OCI-LY7 (cell line): ENCODE measurements around the gene PEX5L.

Experiments
- CTCF ChIP-seq: fragments of 200-600 bp; sonication (generic); conservative IDR thresholded peaks from 2 replicates; pipeline ENCODE4 v1.5.1; 2014; ENCODE audit warnings: mild to moderate bottlenecking, antibody characterized with exemption, low read length, moderate library complexity, mixed read lengths
- EZH2phosphoT487 ChIP-seq: fragments of 200-600 bp; sonication (generic); IDR thresholded peaks from 2 replicates; pipeline ENCODE4 v1.6.1; 2018; ENCODE audit warnings: low read depth, borderline replicate concordance, mild to moderate bottlenecking, mixed run types, antibody characterized with exemption, low read length, moderate library complexity, mixed read lengths

GRCh38 chr3:180072786-180073185 lies 36.0 kb upstream of the PEX5L start:
- TF ChIP-seq CTCF (no peak), EZH2phosphoT487 (no peak)
